Neural cell (in vitro differentiated cells): ENCODE measurements around the gene PWP2. TPM values are rescaled to one million over a fixed set of nuclear protein-coding genes. Genes with fewer than 3 reads are reported as not detected.

Source experiments
- H2AFZ ChIP-seq: fragments of 200-600, 300-800 bp; sonication (generic), shearing (Covaris generic); 2 replicates; pipeline ENCODE4 v1.6.0; 2014; ENCODE audit warnings: low read depth, mild to moderate bottlenecking, antibody characterized with exemption, low read length, moderate library complexity
- H3F3A ChIP-seq: fragments of 200-600 bp; shearing (Covaris generic); 2 replicates; pipeline ENCODE4 v1.6.1; 2016; ENCODE audit warnings: mild to moderate bottlenecking, moderate library complexity, mixed read lengths, antibody characterized with exemption, low read length; ENCODE audit not compliant: insufficient read depth, poor library complexity, severe bottlenecking
- H3K27ac ChIP-seq: fragments of 200-600, 300-800 bp; sonication (generic), shearing (Covaris generic); 2 replicates; pipeline ENCODE4 v1.5.1; 2014; ENCODE audit warnings: mild to moderate bottlenecking, low read length, moderate library complexity
- H3K27me3 ChIP-seq: fragments of 300-800, 200-600 bp; sonication (generic), shearing (Covaris generic); 2 replicates; pipeline ENCODE4 v1.6.0; 2014; ENCODE audit warnings: mild to moderate bottlenecking, low read depth, low read length, moderate library complexity; ENCODE audit not compliant: insufficient read depth
- H3K36me3 ChIP-seq: fragments of 300-800, 200-600 bp; sonication (generic), shearing (Covaris generic); 2 replicates; pipeline ENCODE4 v1.5.1; 2014; ENCODE audit warnings: mild to moderate bottlenecking, antibody characterized with exemption, low read length, moderate library complexity; ENCODE audit not compliant: insufficient read depth
- H3K4me2 ChIP-seq: fragments of 300-800, 200-600 bp; sonication (generic), shearing (Covaris generic); 2 replicates; pipeline ENCODE4 v1.6.0; 2014; ENCODE audit warnings: mild to moderate bottlenecking, low read length
- H3K4me3 ChIP-seq: fragments of 300-800, 200-600 bp; sonication (generic), shearing (Covaris generic); 2 replicates; pipeline ENCODE4 v1.5.1; 2014; ENCODE audit warnings: mild to moderate bottlenecking, low read length, moderate library complexity
- H3K79me2 ChIP-seq: fragments of 200-600 bp; shearing (Covaris generic); replicated peaks from 2 replicates; pipeline ENCODE4 v1.6.0; 2014; ENCODE audit warnings: mild to moderate bottlenecking, low read length, moderate library complexity; ENCODE audit not compliant: insufficient read depth
- H3K9ac ChIP-seq: fragments of 300-800, 200-600 bp; sonication (generic), shearing (Covaris generic); 2 replicates; pipeline ENCODE4 v1.6.1; 2016; ENCODE audit warnings: mild to moderate bottlenecking, low read length, mixed read lengths
- H3K9me2 ChIP-seq: fragments of 200-600 bp; shearing (Covaris generic); 2 replicates; pipeline ENCODE4 v1.6.1; 2016; ENCODE audit warnings: mild to moderate bottlenecking, low read length, mixed read lengths; ENCODE audit not compliant: insufficient read depth
- H3K9me3 ChIP-seq: fragments of 200-600, 300-800 bp; sonication (generic), shearing (Covaris generic); 2 replicates; pipeline ENCODE4 v1.6.1; 2016; ENCODE audit warnings: mild to moderate bottlenecking, mixed run types, low read length, moderate library complexity, mixed read lengths
- H4K20me1 ChIP-seq: fragments of 200-600 bp; shearing (Covaris generic); 2 replicates; pipeline ENCODE4 v1.6.1; 2016; ENCODE audit warnings: mild to moderate bottlenecking, mixed run types; ENCODE audit not compliant: insufficient read depth
- CTCF ChIP-seq: fragments of 450-650 bp; IDR thresholded peaks from 2 replicates; pipeline ENCODE4 v1.5.1; 2014; ENCODE audit warnings: antibody characterized with exemption, mild to moderate bottlenecking, moderate library complexity; ENCODE audit not compliant: poor library complexity, severe bottlenecking
- EP300 ChIP-seq: fragments of 450-650 bp; conservative IDR thresholded peaks from 2 replicates; pipeline ENCODE4 v1.6.1; 2014; ENCODE audit warnings: antibody characterized with exemption, mild to moderate bottlenecking, moderate library complexity; ENCODE audit not compliant: poor library complexity, severe bottlenecking
- EZH2 ChIP-seq: fragments of 200-600, 300-800 bp; shearing (Covaris generic), sonication (generic); IDR thresholded peaks from 2 replicates; pipeline ENCODE4 v1.6.1; 2014; ENCODE audit warnings: antibody characterized with exemption, low read length, borderline replicate concordance, mild to moderate bottlenecking; ENCODE audit not compliant: insufficient read depth, poor library complexity, severe bottlenecking
- MXI1 ChIP-seq: fragments of 450-650 bp; conservative IDR thresholded peaks from 2 replicates; pipeline ENCODE4 v1.6.1; 2014; ENCODE audit warnings: antibody characterized with exemption, mild to moderate bottlenecking; ENCODE audit not compliant: poor library complexity, severe bottlenecking
- POLR2AphosphoS5 ChIP-seq: IDR thresholded peaks from 2 replicates; pipeline ENCODE4 v1.6.1; 2012
- RAD21 ChIP-seq: fragments of 450-650 bp; conservative IDR thresholded peaks from 2 replicates; pipeline ENCODE4 v1.6.1; 2014; ENCODE audit warnings: antibody characterized with exemption, mild to moderate bottlenecking, moderate library complexity
- REST ChIP-seq: IDR thresholded peaks from 2 replicates; pipeline ENCODE4 v1.6.1; 2012; ENCODE audit warnings: borderline replicate concordance
- SMC3 ChIP-seq: fragments of 450-650 bp; conservative IDR thresholded peaks from 2 replicates; pipeline ENCODE4 v1.6.1; 2014; ENCODE audit warnings: antibody characterized with exemption, mild to moderate bottlenecking, moderate library complexity; ENCODE audit not compliant: poor library complexity
- TAF1 ChIP-seq: IDR thresholded peaks from 2 replicates; pipeline ENCODE4 v1.6.1; 2012; ENCODE audit warnings: low read depth
- polyA plus RNA-seq: library from polyadenylated mRNA; depleted of rRNA; stranded (reverse); fragments of >200 nt; gene quantifications from 2 replicates; pipeline ENCODE4 v1.2.3, GENCODE V29; 2014

PWP2 gene
- polyA plus RNA-seq, 1 donor from 2014 or later, result 1.7 TPM

GRCh38 chr21:44082648-44083440, 24.4 kb upstream of the PWP2 start:
- Histone ChIP-seq H3F3A (no peaks in the 10 kb centered on the region), H3K9me2 (no peaks in the 10 kb centered on the region), H3K36me3 (peaks cover 6% of the 10 kb centered on the region), H3K27ac (no peak overlapping the region), H3K9me3 (no peaks in the 10 kb centered on the region), H3K4me3 (no peak overlapping the region), H3K27me3 (no peaks in the 10 kb centered on the region), H2AFZ (no peak overlapping the region), H3K4me2 (no peak overlapping the region), H4K20me1 (no peaks in the 10 kb centered on the region), H3K9ac (no peak overlapping the region), H3K79me2 (no peaks in the 10 kb centered on the region)
- TF ChIP-seq POLR2AphosphoS5 (no peak), SMC3 (no peak), REST (no peak), EZH2 (no peak), RAD21 (no peak), CTCF (no peak), EP300 (no peak), MXI1 (no peak), TAF1 (no peak)

- Histone ChIP-seq H3K4me2 (no peak overlapping the region), H3K9me2 (no peaks in the 10 kb centered on the region), H3K4me3 (no peak overlapping the region), H3K9me3 (no peaks in the 10 kb centered on the region), H2AFZ (no peak overlapping the region), H3F3A (no peaks in the 10 kb centered on the region), H3K79me2 (no peaks in the 10 kb centered on the region), H4K20me1 (no peaks in the 10 kb centered on the region), H3K27me3 (no peaks in the 10 kb centered on the region), H3K9ac (no peak overlapping the region), H3K27ac (no peak overlapping the region), H3K36me3 (peaks cover 6% of the 10 kb centered on the region)
- no peak for TF ChIP-seq REST
- TF ChIP-seq SMC3, result no peak
- no peak for TF ChIP-seq CTCF
- no peak for TF ChIP-seq EZH2
- TF ChIP-seq TAF1, result no peak
- no peak for TF ChIP-seq RAD21
- TF ChIP-seq POLR2AphosphoS5, result no peak
These were observed 23.4 kb upstream of the PWP2 start for GRCh38 chr21:44083631-44084291.
